HepG2 (cell line): ENCODE results near the gene UNC93A. TPM values are rescaled to one million over a fixed set of nuclear protein-coding genes. Genes with fewer than 3 reads are reported as not detected.

Experiments used
- DNMT3B ChIP-seq: conservative IDR thresholded peaks from 2 replicates; pipeline ENCODE4 v1.6.1; 2016; ENCODE audit warnings: missing biosample characterization, control low read depth
- FLYWCH1 ChIP-seq: sonication (generic); formaldehyde crosslinking; IDR thresholded peaks from 2 replicates; pipeline ENCODE4 v1.8.1; 2023; ENCODE audit warnings: mild to moderate bottlenecking, missing genetic modification reagents
- FOXK2 ChIP-seq: fragments of 450-650 bp; IDR thresholded peaks from 2 replicates; pipeline ENCODE4 v1.6.1; 2016
- HIVEP1 ChIP-seq: sonication (generic); formaldehyde crosslinking; IDR thresholded peaks from 2 replicates; pipeline ENCODE4 v1.4.0; 2020; ENCODE audit warnings: mild to moderate bottlenecking, missing genetic modification reagents
- JDP2 ChIP-seq: sonication (generic); formaldehyde crosslinking; IDR thresholded peaks from 2 replicates; pipeline ENCODE4 v1.8.1; 2022; ENCODE audit warnings: missing genetic modification reagents, borderline replicate concordance
- JUN ChIP-seq: sonication (generic); formaldehyde crosslinking; IDR thresholded peaks from 2 replicates; pipeline ENCODE4 v1.4.0; 2020; ENCODE audit warnings: mild to moderate bottlenecking, missing genetic modification reagents
- MED8 ChIP-seq: sonication (generic); formaldehyde crosslinking; IDR thresholded peaks from 2 replicates; pipeline ENCODE4 v1.8.1; 2023; ENCODE audit warnings: mild to moderate bottlenecking, missing genetic modification reagents; ENCODE audit not compliant: insufficient replicate concordance
- TAF1 ChIP-seq: sonication (generic); formaldehyde crosslinking; IDR thresholded peaks from 2 replicates; pipeline ENCODE4 v1.4.0; 2020; ENCODE audit warnings: missing genetic modification reagents
- ZNF143 ChIP-seq: sonication (generic); formaldehyde crosslinking; IDR thresholded peaks from 2 replicates; pipeline ENCODE4 v1.4.0; 2020; ENCODE audit warnings: missing genetic modification reagents
- ZNF234 ChIP-seq: sonication (generic); formaldehyde crosslinking; conservative IDR thresholded peaks from 2 replicates; pipeline ENCODE4 v1.5.1; 2020; ENCODE audit warnings: mild to moderate bottlenecking, missing genetic modification reagents
- ZNF296 ChIP-seq: sonication (generic); formaldehyde crosslinking; conservative IDR thresholded peaks from 2 replicates; pipeline ENCODE4 v1.5.0; 2020; ENCODE audit warnings: mild to moderate bottlenecking, missing genetic modification reagents
- ZNF546 ChIP-seq: sonication (generic); formaldehyde crosslinking; conservative IDR thresholded peaks from 2 replicates; pipeline ENCODE4 v1.8.1; 2023; ENCODE audit warnings: mild to moderate bottlenecking, missing genetic modification reagents
- ZNF589 ChIP-seq: sonication (generic); formaldehyde crosslinking; conservative IDR thresholded peaks from 2 replicates; pipeline ENCODE4 v1.8.0; 2022; ENCODE audit warnings: mild to moderate bottlenecking, moderate library complexity, missing genetic modification reagents
- ZNF737 ChIP-seq: sonication (generic); formaldehyde crosslinking; IDR thresholded peaks from 2 replicates; pipeline ENCODE4 v1.5.0; 2020; ENCODE audit warnings: missing genetic modification reagents, mild to moderate bottlenecking, borderline replicate concordance
- ZNF790 ChIP-seq: sonication (generic); formaldehyde crosslinking; IDR thresholded peaks from 2 replicates; pipeline ENCODE4 v1.8.0; 2022; ENCODE audit warnings: missing genetic modification reagents, mild to moderate bottlenecking, borderline replicate concordance
- ZSCAN22 ChIP-seq: sonication (generic); formaldehyde crosslinking; IDR thresholded peaks from 2 replicates; pipeline ENCODE4 v1.4.0; 2020; ENCODE audit warnings: mild to moderate bottlenecking, missing genetic modification reagents
- ZSCAN31 ChIP-seq: sonication (generic); formaldehyde crosslinking; IDR thresholded peaks from 2 replicates; pipeline ENCODE4 v1.5.0; 2020; ENCODE audit warnings: low read depth, mild to moderate bottlenecking, missing genetic modification reagents
- polyA plus RNA-seq, 8 experiments: library from polyadenylated mRNA; depleted of rRNA in 3 of 8; stranded (reverse) in 7 of 8; unstranded in 1 of 8; fragments of >200 nt; fragmentation: Illumina TruSeq in 4 of 8; extraction: Trizol in 4 of 8; gene quantifications; 2 replicates each; pipeline versions ENCODE4 v1.2.1 to v1.2.3, GENCODE V29; 2011 to 2016; ENCODE audit warnings: low read depth in 4 of 8, missing spikeins in 1 of 8, mixed read lengths in 1 of 8; ENCODE audit not compliant: insufficient read depth in 1 of 8
- total RNA-seq, 5 experiments: library from RNA; depleted of rRNA; stranded (reverse); fragments of >200 nt; fragmentation: Illumina TruSeq; extraction: Trizol; gene quantifications; 2 replicates each; pipeline ENCODE4 v1.2.3, GENCODE V29; 2016; ENCODE audit warnings: low read depth in 1 of 5
- TF ChIP-seq, protein P1 (sequence below): sonication (generic); formaldehyde crosslinking; IDR thresholded peaks from 2 replicates; pipeline ENCODE4 v1.5.1; 2020; ENCODE audit warnings: mild to moderate bottlenecking, moderate library complexity, missing genetic modification reagents
- TF ChIP-seq, protein P2 (sequence below): sonication (generic); formaldehyde crosslinking; conservative IDR thresholded peaks from 2 replicates; pipeline ENCODE4 v1.4.0; 2020; ENCODE audit warnings: missing genetic modification reagents
- TF ChIP-seq, protein P3 (sequence below): sonication (generic); formaldehyde crosslinking; conservative IDR thresholded peaks from 2 replicates; pipeline ENCODE4 v1.5.0; 2020; ENCODE audit warnings: missing genetic modification reagents
- TF ChIP-seq, protein P4 (sequence below): IDR thresholded peaks from 2 replicates; pipeline ENCODE4 v1.6.1; 2012; ENCODE audit warnings: low read length, improper control_type of control experiment

Gene UNC93A
- total and polyA plus RNA-seq, 2 of the 13 experiments (the other 11 are each of a cell fraction or from before 2014, with no cell fraction given), result 11.0 to 42.7 TPM

DNA sequence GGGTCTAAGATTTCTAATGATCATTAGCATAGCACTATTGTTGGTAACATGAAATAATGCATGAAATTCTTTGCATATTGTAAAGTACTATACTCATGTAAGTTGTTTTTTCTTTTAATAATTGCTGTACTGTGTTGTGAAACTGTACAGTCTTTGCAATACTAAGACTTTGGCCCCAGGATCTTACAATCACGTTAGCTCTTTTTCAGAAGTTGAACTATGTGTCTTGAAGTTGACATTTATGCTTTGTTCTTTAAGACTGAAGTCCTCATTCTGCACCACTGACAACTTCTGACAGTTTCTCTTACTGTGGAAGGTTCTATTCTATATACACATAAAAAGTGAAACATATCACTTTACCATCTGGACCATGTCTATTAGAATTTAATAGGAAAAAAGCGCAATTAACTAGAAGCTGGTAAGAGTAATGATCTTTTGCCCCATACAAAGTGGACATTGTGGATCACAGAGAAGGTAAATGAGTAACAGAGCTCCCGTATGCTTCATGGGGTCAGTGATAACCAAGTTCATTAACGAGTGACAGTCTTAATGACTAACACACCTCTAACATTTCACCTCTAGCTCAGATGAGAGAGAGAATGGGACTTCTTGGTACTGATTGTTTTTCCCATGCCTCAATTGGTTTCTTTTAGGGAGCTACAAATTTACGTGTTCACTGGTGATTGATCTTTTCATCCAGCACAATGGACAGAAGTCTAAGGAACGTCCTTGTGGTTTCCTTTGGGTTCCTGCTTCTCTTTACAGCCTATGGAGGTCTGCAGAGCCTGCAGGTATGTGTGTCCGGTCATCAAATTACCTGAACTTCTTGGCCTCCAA is at the start of gene UNC93A (continued):
- TF ChIP-seq ZNF296 (CRISPR knock-in tag), result no peak
- TF ChIP-seq, protein P1, sequence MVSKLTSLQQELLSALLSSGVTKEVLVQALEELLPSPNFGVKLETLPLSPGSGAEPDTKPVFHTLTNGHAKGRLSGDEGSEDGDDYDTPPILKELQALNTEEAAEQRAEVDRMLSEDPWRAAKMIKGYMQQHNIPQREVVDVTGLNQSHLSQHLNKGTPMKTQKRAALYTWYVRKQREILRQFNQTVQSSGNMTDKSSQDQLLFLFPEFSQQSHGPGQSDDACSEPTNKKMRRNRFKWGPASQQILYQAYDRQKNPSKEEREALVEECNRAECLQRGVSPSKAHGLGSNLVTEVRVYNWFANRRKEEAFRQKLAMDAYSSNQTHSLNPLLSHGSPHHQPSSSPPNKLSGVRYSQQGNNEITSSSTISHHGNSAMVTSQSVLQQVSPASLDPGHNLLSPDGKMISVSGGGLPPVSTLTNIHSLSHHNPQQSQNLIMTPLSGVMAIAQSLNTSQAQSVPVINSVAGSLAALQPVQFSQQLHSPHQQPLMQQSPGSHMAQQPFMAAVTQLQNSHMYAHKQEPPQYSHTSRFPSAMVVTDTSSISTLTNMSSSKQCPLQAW (CRISPR knock-in tag), result peak; percentile 81; the same call in 1 of the 2 replicates
- TF ChIP-seq, protein P2, sequence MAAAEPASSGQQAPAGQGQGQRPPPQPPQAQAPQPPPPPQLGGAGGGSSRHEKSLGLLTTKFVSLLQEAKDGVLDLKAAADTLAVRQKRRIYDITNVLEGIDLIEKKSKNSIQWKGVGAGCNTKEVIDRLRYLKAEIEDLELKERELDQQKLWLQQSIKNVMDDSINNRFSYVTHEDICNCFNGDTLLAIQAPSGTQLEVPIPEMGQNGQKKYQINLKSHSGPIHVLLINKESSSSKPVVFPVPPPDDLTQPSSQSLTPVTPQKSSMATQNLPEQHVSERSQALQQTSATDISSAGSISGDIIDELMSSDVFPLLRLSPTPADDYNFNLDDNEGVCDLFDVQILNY, result no peak
- TF ChIP-seq, protein P3, sequence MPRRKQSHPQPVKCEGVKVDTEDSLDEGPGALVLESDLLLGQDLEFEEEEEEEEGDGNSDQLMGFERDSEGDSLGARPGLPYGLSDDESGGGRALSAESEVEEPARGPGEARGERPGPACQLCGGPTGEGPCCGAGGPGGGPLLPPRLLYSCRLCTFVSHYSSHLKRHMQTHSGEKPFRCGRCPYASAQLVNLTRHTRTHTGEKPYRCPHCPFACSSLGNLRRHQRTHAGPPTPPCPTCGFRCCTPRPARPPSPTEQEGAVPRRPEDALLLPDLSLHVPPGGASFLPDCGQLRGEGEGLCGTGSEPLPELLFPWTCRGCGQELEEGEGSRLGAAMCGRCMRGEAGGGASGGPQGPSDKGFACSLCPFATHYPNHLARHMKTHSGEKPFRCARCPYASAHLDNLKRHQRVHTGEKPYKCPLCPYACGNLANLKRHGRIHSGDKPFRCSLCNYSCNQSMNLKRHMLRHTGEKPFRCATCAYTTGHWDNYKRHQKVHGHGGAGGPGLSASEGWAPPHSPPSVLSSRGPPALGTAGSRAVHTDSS (CRISPR knock-in tag), result no peak
- no peak for TF ChIP-seq ZSCAN22
- peak; percentile 46; the same call in 1 of the 2 replicates for TF ChIP-seq ZSCAN31
- TF ChIP-seq HIVEP1 (CRISPR knock-in tag), result no peak
- TF ChIP-seq ZNF143 (CRISPR knock-in tag), result no peak
- no peak for TF ChIP-seq JDP2
- TF ChIP-seq FLYWCH1, result no peak
- TF ChIP-seq ZNF234 (CRISPR knock-in tag), result no peak
- no peak for TF ChIP-seq JUN
- TF ChIP-seq ZNF737 (CRISPR knock-in tag), result no peak
- no peak for TF ChIP-seq ZNF589 (CRISPR knock-in tag)
- TF ChIP-seq TAF1, result no peak; the same call in 1 of the 2 replicates
- TF ChIP-seq, protein P4, sequence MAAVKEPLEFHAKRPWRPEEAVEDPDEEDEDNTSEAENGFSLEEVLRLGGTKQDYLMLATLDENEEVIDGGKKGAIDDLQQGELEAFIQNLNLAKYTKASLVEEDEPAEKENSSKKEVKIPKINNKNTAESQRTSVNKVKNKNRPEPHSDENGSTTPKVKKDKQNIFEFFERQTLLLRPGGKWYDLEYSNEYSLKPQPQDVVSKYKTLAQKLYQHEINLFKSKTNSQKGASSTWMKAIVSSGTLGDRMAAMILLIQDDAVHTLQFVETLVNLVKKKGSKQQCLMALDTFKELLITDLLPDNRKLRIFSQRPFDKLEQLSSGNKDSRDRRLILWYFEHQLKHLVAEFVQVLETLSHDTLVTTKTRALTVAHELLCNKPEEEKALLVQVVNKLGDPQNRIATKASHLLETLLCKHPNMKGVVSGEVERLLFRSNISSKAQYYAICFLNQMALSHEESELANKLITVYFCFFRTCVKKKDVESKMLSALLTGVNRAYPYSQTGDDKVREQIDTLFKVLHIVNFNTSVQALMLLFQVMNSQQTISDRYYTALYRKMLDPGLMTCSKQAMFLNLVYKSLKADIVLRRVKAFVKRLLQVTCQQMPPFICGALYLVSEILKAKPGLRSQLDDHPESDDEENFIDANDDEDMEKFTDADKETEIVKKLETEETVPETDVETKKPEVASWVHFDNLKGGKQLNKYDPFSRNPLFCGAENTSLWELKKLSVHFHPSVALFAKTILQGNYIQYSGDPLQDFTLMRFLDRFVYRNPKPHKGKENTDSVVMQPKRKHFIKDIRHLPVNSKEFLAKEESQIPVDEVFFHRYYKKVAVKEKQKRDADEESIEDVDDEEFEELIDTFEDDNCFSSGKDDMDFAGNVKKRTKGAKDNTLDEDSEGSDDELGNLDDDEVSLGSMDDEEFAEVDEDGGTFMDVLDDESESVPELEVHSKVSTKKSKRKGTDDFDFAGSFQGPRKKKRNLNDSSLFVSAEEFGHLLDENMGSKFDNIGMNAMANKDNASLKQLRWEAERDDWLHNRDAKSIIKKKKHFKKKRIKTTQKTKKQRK, result no peak
- peak; percentile 66 for TF ChIP-seq MED8 (CRISPR knock-in tag)
- TF ChIP-seq ZNF790 (CRISPR knock-in tag), result no peak
- TF ChIP-seq FOXK2, result no peak
- no peak for TF ChIP-seq DNMT3B (CRISPR knock-in tag)
- no peak for TF ChIP-seq ZNF546 (CRISPR knock-in tag)
